SK-N-SH treated with all-trans-retinoic acid at 6 μM for 48 hours (cell line): Measurements from ENCODE around the gene ITLN1.

Experiments
- ATAC-seq: fragments of 200-7000 bp; cut with Tn5 transposase; 3 replicates; pipeline ENCODE4 v1.9.1; 2020; ENCODE audit warnings: mild to moderate bottlenecking, moderate library complexity
- ARNTL ChIP-seq: fragments of 450-650 bp; formaldehyde crosslinking; IDR thresholded peaks from 2 replicates; pipeline ENCODE4 v1.5.0; 2020; ENCODE audit warnings: low read depth, mild to moderate bottlenecking, moderate library complexity, borderline replicate concordance
- BACH2 ChIP-seq: fragments of 250-450 bp; sonication (Bioruptor Pico); IDR thresholded peaks from 2 replicates; pipeline ENCODE4 v1.9.0; 2021; ENCODE audit warnings: mild to moderate bottlenecking, borderline replicate concordance
- CSDC2 ChIP-seq: fragments of 250-450 bp; sonication (Bioruptor Pico); IDR thresholded peaks from 2 replicates; pipeline ENCODE4 v1.5.0; 2020; ENCODE audit warnings: mild to moderate bottlenecking, moderate library complexity
- CSRNP3 ChIP-seq: fragments of 250-450 bp; sonication (Bioruptor Pico); IDR thresholded peaks from 2 replicates; pipeline ENCODE4 v1.5.1; 2021; ENCODE audit warnings: mild to moderate bottlenecking, moderate library complexity
- ESRRG ChIP-seq: fragments of 250-450 bp; sonication (Bioruptor Pico); IDR thresholded peaks from 2 replicates; pipeline ENCODE4 v1.6.1; 2021; ENCODE audit warnings: mild to moderate bottlenecking
- GLIS3 ChIP-seq: fragments of 250-450 bp; sonication (Bioruptor Pico); IDR thresholded peaks from 2 replicates; pipeline ENCODE4 v1.5.0; 2020; ENCODE audit warnings: mild to moderate bottlenecking, moderate library complexity
- OSR1 ChIP-seq: fragments of 250-450 bp; sonication (Bioruptor Pico); IDR thresholded peaks from 2 replicates; pipeline ENCODE4 v1.8.0; 2022; ENCODE audit warnings: moderate library complexity, mild to moderate bottlenecking, inconsistent platforms
- PATZ1 ChIP-seq: fragments of 250-450 bp; sonication (Bioruptor Pico); IDR thresholded peaks from 2 replicates; pipeline ENCODE4 v1.8.0; 2020; ENCODE audit warnings: mild to moderate bottlenecking, moderate library complexity, borderline replicate concordance
- PPARA ChIP-seq: fragments of 250-450 bp; sonication (Bioruptor Pico); IDR thresholded peaks from 2 replicates; pipeline ENCODE4 v1.5.0; 2020; ENCODE audit warnings: mild to moderate bottlenecking, borderline replicate concordance
- SNAI2 ChIP-seq: fragments of 250-450 bp; sonication (Bioruptor Pico); IDR thresholded peaks from 2 replicates; pipeline ENCODE4 v1.5.0; 2020; ENCODE audit warnings: mild to moderate bottlenecking, moderate library complexity
- ZC3H10 ChIP-seq: fragments of 250-450 bp; sonication (Bioruptor Pico); IDR thresholded peaks from 2 replicates; pipeline ENCODE4 v1.5.1; 2021; ENCODE audit warnings: mild to moderate bottlenecking, moderate library complexity
- ZFP3 ChIP-seq: fragments of 250-450 bp; sonication (Bioruptor Pico); IDR thresholded peaks from 2 replicates; pipeline ENCODE4 v1.5.0; 2020; ENCODE audit warnings: mild to moderate bottlenecking, moderate library complexity
- ZFP30 ChIP-seq: fragments of 450-650 bp; formaldehyde crosslinking; IDR thresholded peaks from 2 replicates; pipeline ENCODE4 v1.5.0; 2022; ENCODE audit warnings: mild to moderate bottlenecking, moderate library complexity
- ZNF565 ChIP-seq: fragments of 450-650 bp; formaldehyde crosslinking; conservative IDR thresholded peaks from 2 replicates; pipeline ENCODE4 v1.5.0; 2020; ENCODE audit warnings: low read depth, mild to moderate bottlenecking, moderate library complexity
- ZNF70 ChIP-seq: fragments of 450-650 bp; formaldehyde crosslinking; IDR thresholded peaks from 2 replicates; pipeline ENCODE4 v1.5.0; 2020; ENCODE audit warnings: mild to moderate bottlenecking, moderate library complexity
- ZNF8 ChIP-seq: fragments of 450-650 bp; formaldehyde crosslinking; IDR thresholded peaks from 2 replicates; pipeline ENCODE4 v1.5.0; 2020; ENCODE audit warnings: mild to moderate bottlenecking, moderate library complexity
- TF ChIP-seq, protein P1 (sequence below): fragments of 250-450 bp; sonication (Bioruptor Pico); IDR thresholded peaks from 2 replicates; pipeline ENCODE4 v1.8.0; 2021; ENCODE audit warnings: low read depth, mild to moderate bottlenecking, moderate library complexity, borderline replicate concordance
- TF ChIP-seq, protein P2 (sequence below): fragments of 250-450 bp; sonication (Bioruptor Pico); IDR thresholded peaks from 2 replicates; pipeline ENCODE4 v1.5.0; 2020; ENCODE audit warnings: mild to moderate bottlenecking, moderate library complexity

ITLN1 gene

DNA sequence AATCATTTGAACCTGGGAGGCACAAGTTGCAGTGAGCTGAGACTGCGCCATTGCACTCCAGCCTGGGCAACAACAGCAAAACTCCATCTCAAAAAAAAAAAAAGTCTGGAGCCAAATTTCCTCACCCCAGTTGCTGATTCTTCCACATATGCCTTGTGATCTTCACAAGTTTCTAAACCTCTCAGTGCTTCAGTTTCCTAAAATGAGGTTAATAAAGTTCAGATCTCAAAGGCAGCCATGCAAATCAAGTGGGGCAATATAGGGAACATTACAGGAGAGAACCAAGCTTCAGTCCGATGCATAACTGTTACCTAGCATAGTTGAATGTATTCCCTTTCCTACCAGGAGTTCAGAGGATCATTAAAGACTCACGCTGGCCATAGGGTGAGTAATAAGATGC lies 4.8 kb downstream of the ITLN1 start:
- no peak for TF ChIP-seq OSR1 (CRISPR knock-in tag)
- no peak for TF ChIP-seq BACH2 (CRISPR knock-in tag)
- TF ChIP-seq SNAI2 (CRISPR knock-in tag), result no peak
- no peak for TF ChIP-seq ESRRG (CRISPR knock-in tag)
- TF ChIP-seq, protein P1, sequence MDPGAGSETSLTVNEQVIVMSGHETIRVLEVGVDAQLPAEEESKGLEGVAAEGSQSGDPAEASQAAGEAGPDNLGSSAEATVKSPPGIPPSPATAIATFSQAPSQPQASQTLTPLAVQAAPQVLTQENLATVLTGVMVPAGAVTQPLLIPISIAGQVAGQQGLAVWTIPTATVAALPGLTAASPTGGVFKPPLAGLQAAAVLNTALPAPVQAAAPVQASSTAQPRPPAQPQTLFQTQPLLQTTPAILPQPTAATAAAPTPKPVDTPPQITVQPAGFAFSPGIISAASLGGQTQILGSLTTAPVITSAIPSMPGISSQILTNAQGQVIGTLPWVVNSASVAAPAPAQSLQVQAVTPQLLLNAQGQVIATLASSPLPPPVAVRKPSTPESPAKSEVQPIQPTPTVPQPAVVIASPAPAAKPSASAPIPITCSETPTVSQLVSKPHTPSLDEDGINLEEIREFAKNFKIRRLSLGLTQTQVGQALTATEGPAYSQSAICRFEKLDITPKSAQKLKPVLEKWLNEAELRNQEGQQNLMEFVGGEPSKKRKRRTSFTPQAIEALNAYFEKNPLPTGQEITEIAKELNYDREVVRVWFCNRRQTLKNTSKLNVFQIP (CRISPR knock-in tag), result no peak
- no peak for TF ChIP-seq ARNTL (CRISPR knock-in tag)
- TF ChIP-seq ZFP3 (CRISPR knock-in tag), result no peak
- TF ChIP-seq, protein P2, sequence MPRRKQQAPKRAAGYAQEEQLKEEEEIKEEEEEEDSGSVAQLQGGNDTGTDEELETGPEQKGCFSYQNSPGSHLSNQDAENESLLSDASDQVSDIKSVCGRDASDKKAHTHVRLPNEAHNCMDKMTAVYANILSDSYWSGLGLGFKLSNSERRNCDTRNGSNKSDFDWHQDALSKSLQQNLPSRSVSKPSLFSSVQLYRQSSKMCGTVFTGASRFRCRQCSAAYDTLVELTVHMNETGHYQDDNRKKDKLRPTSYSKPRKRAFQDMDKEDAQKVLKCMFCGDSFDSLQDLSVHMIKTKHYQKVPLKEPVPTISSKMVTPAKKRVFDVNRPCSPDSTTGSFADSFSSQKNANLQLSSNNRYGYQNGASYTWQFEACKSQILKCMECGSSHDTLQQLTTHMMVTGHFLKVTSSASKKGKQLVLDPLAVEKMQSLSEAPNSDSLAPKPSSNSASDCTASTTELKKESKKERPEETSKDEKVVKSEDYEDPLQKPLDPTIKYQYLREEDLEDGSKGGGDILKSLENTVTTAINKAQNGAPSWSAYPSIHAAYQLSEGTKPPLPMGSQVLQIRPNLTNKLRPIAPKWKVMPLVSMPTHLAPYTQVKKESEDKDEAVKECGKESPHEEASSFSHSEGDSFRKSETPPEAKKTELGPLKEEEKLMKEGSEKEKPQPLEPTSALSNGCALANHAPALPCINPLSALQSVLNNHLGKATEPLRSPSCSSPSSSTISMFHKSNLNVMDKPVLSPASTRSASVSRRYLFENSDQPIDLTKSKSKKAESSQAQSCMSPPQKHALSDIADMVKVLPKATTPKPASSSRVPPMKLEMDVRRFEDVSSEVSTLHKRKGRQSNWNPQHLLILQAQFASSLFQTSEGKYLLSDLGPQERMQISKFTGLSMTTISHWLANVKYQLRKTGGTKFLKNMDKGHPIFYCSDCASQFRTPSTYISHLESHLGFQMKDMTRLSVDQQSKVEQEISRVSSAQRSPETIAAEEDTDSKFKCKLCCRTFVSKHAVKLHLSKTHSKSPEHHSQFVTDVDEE (CRISPR knock-in tag), result no peak
- no peak for TF ChIP-seq GLIS3 (CRISPR knock-in tag)
- no peak for TF ChIP-seq ZNF565
- TF ChIP-seq ZNF70 (CRISPR knock-in tag), result no peak
- no peak for TF ChIP-seq ZFP30 (CRISPR knock-in tag)
- no peak for TF ChIP-seq CSRNP3 (CRISPR knock-in tag)
- TF ChIP-seq PATZ1, result no peak
- no peak for TF ChIP-seq ZC3H10 (CRISPR knock-in tag)
- no peak for TF ChIP-seq PPARA (CRISPR knock-in tag)
- TF ChIP-seq ZNF8 (CRISPR knock-in tag), result no peak
- ATAC-seq, result no peak

GRCh38 chr1:160879056-160879455 lies 5.9 kb downstream of the ITLN1 start:
- TF ChIP-seq GLIS3 (CRISPR knock-in tag) (no peak), PATZ1 (no peak), CSRNP3 (CRISPR knock-in tag) (no peak), SNAI2 (CRISPR knock-in tag) (no peak), ZNF8 (CRISPR knock-in tag) (no peak)
- ATAC-seq, result no peak

GRCh38 chr1:160877221-160877620 lies 7.8 kb downstream of the ITLN1 start:
- TF ChIP-seq ZC3H10 (CRISPR knock-in tag) (no peak), ZNF8 (CRISPR knock-in tag) (no peak), CSDC2 (no peak), ZNF565 (no peak)
- ATAC-seq, result no peak
